SK-N-SH treated with all-trans-retinoic acid at 6 μM for 48 hours (cell line): ENCODE measurements around the gene TJP2.
A peak's percentile ranks its signal among the peaks of the same experiment; 100 is the strongest.

ENCODE experiments used
- GLIS3 ChIP-seq: fragments of 250-450 bp; sonication (Bioruptor Pico); IDR thresholded peaks from 2 replicates; pipeline ENCODE4 v1.5.0; 2020; ENCODE audit warnings: mild to moderate bottlenecking, moderate library complexity
- RARB ChIP-seq: fragments of 250-450 bp; sonication (Bioruptor Pico); IDR thresholded peaks from 2 replicates; pipeline ENCODE4 v1.8.0; 2021; ENCODE audit warnings: mild to moderate bottlenecking, moderate library complexity
- ZFP3 ChIP-seq: fragments of 250-450 bp; sonication (Bioruptor Pico); IDR thresholded peaks from 2 replicates; pipeline ENCODE4 v1.5.0; 2020; ENCODE audit warnings: mild to moderate bottlenecking, moderate library complexity
- TF ChIP-seq, protein P1 (sequence below): fragments of 250-450 bp; sonication (Bioruptor Pico); IDR thresholded peaks from 2 replicates; pipeline ENCODE4 v1.8.0; 2020; ENCODE audit warnings: mild to moderate bottlenecking, moderate library complexity, borderline replicate concordance
- TF ChIP-seq, protein P2 (sequence below): fragments of 250-450 bp; sonication (Bioruptor Pico); IDR thresholded peaks from 2 replicates; pipeline ENCODE4 v1.5.0; 2020; ENCODE audit warnings: mild to moderate bottlenecking, moderate library complexity

GRCh38 chr9:69145144-69145715 lies 28.8 kb upstream of the TJP2 start:
- TF ChIP-seq, protein P1, sequence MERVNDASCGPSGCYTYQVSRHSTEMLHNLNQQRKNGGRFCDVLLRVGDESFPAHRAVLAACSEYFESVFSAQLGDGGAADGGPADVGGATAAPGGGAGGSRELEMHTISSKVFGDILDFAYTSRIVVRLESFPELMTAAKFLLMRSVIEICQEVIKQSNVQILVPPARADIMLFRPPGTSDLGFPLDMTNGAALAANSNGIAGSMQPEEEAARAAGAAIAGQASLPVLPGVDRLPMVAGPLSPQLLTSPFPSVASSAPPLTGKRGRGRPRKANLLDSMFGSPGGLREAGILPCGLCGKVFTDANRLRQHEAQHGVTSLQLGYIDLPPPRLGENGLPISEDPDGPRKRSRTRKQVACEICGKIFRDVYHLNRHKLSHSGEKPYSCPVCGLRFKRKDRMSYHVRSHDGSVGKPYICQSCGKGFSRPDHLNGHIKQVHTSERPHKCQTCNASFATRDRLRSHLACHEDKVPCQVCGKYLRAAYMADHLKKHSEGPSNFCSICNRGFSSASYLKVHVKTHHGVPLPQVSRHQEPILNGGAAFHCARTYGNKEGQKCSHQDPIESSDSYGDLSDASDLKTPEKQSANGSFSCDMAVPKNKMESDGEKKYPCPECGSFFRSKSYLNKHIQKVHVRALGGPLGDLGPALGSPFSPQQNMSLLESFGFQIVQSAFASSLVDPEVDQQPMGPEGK = peak; percentile 78
- no peak for TF ChIP-seq GLIS3 (CRISPR knock-in tag)
- TF ChIP-seq ZFP3 (CRISPR knock-in tag) = no peak
- TF ChIP-seq, protein P2, sequence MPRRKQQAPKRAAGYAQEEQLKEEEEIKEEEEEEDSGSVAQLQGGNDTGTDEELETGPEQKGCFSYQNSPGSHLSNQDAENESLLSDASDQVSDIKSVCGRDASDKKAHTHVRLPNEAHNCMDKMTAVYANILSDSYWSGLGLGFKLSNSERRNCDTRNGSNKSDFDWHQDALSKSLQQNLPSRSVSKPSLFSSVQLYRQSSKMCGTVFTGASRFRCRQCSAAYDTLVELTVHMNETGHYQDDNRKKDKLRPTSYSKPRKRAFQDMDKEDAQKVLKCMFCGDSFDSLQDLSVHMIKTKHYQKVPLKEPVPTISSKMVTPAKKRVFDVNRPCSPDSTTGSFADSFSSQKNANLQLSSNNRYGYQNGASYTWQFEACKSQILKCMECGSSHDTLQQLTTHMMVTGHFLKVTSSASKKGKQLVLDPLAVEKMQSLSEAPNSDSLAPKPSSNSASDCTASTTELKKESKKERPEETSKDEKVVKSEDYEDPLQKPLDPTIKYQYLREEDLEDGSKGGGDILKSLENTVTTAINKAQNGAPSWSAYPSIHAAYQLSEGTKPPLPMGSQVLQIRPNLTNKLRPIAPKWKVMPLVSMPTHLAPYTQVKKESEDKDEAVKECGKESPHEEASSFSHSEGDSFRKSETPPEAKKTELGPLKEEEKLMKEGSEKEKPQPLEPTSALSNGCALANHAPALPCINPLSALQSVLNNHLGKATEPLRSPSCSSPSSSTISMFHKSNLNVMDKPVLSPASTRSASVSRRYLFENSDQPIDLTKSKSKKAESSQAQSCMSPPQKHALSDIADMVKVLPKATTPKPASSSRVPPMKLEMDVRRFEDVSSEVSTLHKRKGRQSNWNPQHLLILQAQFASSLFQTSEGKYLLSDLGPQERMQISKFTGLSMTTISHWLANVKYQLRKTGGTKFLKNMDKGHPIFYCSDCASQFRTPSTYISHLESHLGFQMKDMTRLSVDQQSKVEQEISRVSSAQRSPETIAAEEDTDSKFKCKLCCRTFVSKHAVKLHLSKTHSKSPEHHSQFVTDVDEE (CRISPR knock-in tag) = peak; percentile 94
- TF ChIP-seq RARB (CRISPR knock-in tag) = no peak
